ENCODE results near the gene TTC5.
"Not testable (repeated sequence)": the region's sequence is repeated elsewhere in the genome, so short reads cannot be mapped to it uniquely, and the experiment has no call there.

The TTC5 gene

GRCh38 chr14:20305265-20306078, at the start of gene TTC5:
TTC5 (minus strand) TSS chr14:20305951; CDS start chr14:20305937, 14 bp downstream.
- DNase-seq (ENCODE audit: low read depth): peak; percentile 80

GRCh38 chr14:20350860-20351259, 45.1 kb upstream of the TTC5 start:
- DNase-seq (ENCODE audit: low read depth): no peak

GRCh38 chr14:20350282-20350681, 44.5 kb upstream of the TTC5 start:
- no peak for DNase-seq (ENCODE audit: low read depth)

- DNase-seq (ENCODE audit: low read depth): no peak
These were observed 42.0 kb upstream of the TTC5 start for GRCh38 chr14:20347747-20348146.

- no peak for DNase-seq (ENCODE audit: low read depth)
These were observed 41.0 kb upstream of the TTC5 start for GRCh38 chr14:20346713-20347112.

- DNase-seq (ENCODE audit: low read depth): no peak
These were observed 39.6 kb upstream of the TTC5 start for GRCh38 chr14:20345366-20345765.

- DNase-seq (ENCODE audit: low read depth): no peak
These were observed 38.1 kb upstream of the TTC5 start for GRCh38 chr14:20343862-20344220.

GRCh38 chr14:20343092-20343861, 37.5 kb upstream of the TTC5 start, which contains the start of gene PARP2:
PARP2 (plus strand) TSS chr14:20343635; CDS start chr14:20343642, 7 bp downstream.
- peak; percentile 83 for DNase-seq (ENCODE audit: low read depth)

GRCh38 chr14:20341646-20342045, 35.9 kb upstream of the TTC5 start:
- no peak for DNase-seq (ENCODE audit: low read depth)

GRCh38 chr14:20341032-20341431, 35.3 kb upstream of the TTC5 start:
- DNase-seq (ENCODE audit: low read depth): not testable (repeated sequence)

- DNase-seq (ENCODE audit: low read depth): no peak
These were observed 28.3 kb upstream of the TTC5 start for GRCh38 chr14:20334017-20334416.

GRCh38 chr14:20333494-20333841, 27.7 kb upstream of the TTC5 start:
- no peak for DNase-seq (ENCODE audit: low read depth)

GRCh38 chr14:20332788-20333493, 27.2 kb upstream of the TTC5 start, which contains the start of gene CCNB1IP1:
CCNB1IP1 (minus strand) TSS chr14:20333279; CDS start chr14:20316523, 16,756 bp downstream.
- DNase-seq (ENCODE audit: low read depth): peak; percentile 36

GRCh38 chr14:20332431-20332787, 26.7 kb upstream of the TTC5 start:
- DNase-seq (ENCODE audit: low read depth): no peak

- no peak for DNase-seq (ENCODE audit: low read depth)
These were observed 25.4 kb upstream of the TTC5 start for GRCh38 chr14:20331053-20331613.

GRCh38 chr14:20329355-20329754, 23.6 kb upstream of the TTC5 start:
- DNase-seq (ENCODE audit: low read depth): no peak

- DNase-seq (ENCODE audit: low read depth): no peak
These were observed 23.0 kb upstream of the TTC5 start for GRCh38 chr14:20328705-20329104.

GRCh38 chr14:20327005-20327869, 21.5 kb upstream of the TTC5 start:
- peak; percentile 17 for DNase-seq (ENCODE audit: low read depth)

GRCh38 chr14:20317720-20318119, 12.0 kb upstream of the TTC5 start:
- no peak for DNase-seq (ENCODE audit: low read depth)

- no peak for DNase-seq (ENCODE audit: low read depth)
These were observed 8.3 kb upstream of the TTC5 start for GRCh38 chr14:20314026-20314425.

GRCh38 chr14:20306079-20306423, 300 bp upstream of the TTC5 start:
- DNase-seq (ENCODE audit: low read depth): no peak
